HepG2 (cell line): ENCODE data around the gene TMEM231. TPM values are rescaled to one million over a fixed set of nuclear protein-coding genes. Genes with fewer than 3 reads are reported as not detected.

Source experiments
- E2F5 ChIP-seq: sonication (generic); formaldehyde crosslinking; conservative IDR thresholded peaks from 2 replicates; pipeline ENCODE4 v1.4.0; 2020; ENCODE audit warnings: missing genetic modification reagents
- GABPA ChIP-seq, 2 experiments: IDR thresholded peaks; 2 replicates each; pipeline ENCODE4 v1.6.1; 2011 to 2016; ENCODE audit warnings: low read depth in 2 of 2, low read length in 1 of 2, missing biosample characterization in 1 of 2, missing genetic modification characterization in 1 of 2
- HNRNPK ChIP-seq: fragments of 200-400 bp; formaldehyde crosslinking; IDR thresholded peaks from 2 replicates; pipeline ENCODE4 v1.6.1; 2018; ENCODE audit warnings: low read length, low read depth, moderate library complexity, mild to moderate bottlenecking; ENCODE audit not compliant: poor library complexity, severe bottlenecking
- HOXA5 ChIP-seq: sonication (generic); formaldehyde crosslinking; IDR thresholded peaks from 2 replicates; pipeline ENCODE4 v1.4.0; 2020; ENCODE audit warnings: missing genetic modification reagents
- KAT8 ChIP-seq: IDR thresholded peaks from 2 replicates; pipeline ENCODE4 v1.6.1; 2016; ENCODE audit warnings: missing genetic modification reagents, missing compliant biosample characterization
- KDM6A ChIP-seq: IDR thresholded peaks from 2 replicates; pipeline ENCODE4 v1.6.1; 2016; ENCODE audit warnings: low read depth
- MIER2 ChIP-seq: IDR thresholded peaks from 2 replicates; pipeline ENCODE4 v1.6.1; 2016; ENCODE audit warnings: missing biosample characterization, missing genetic modification reagents
- MXD1 ChIP-seq: sonication (generic); formaldehyde crosslinking; IDR thresholded peaks from 2 replicates; pipeline ENCODE4 v1.4.0; 2020; ENCODE audit warnings: mild to moderate bottlenecking, missing genetic modification reagents
- NCOR1 ChIP-seq: fragments of 200-600 bp; sonication (generic); IDR thresholded peaks from 2 replicates; pipeline ENCODE4 v1.7.0; 2017; ENCODE audit warnings: antibody characterized with exemption, low read length, borderline replicate concordance
- NFIC ChIP-seq: IDR thresholded peaks from 2 replicates; pipeline ENCODE4 v1.6.1; 2012; ENCODE audit warnings: mild to moderate bottlenecking, low read length, inconsistent platforms
- PAX8 ChIP-seq: sonication (generic); formaldehyde crosslinking; IDR thresholded peaks from 2 replicates; pipeline ENCODE4 v1.8.0; 2022; ENCODE audit warnings: mild to moderate bottlenecking, missing genetic modification reagents, borderline replicate concordance
- PBX2 ChIP-seq: IDR thresholded peaks from 2 replicates; pipeline ENCODE4 v1.6.1; 2016; ENCODE audit warnings: control low read depth
- SCMH1 ChIP-seq: sonication (generic); formaldehyde crosslinking; IDR thresholded peaks from 2 replicates; pipeline ENCODE4 v1.9.0; 2021; ENCODE audit warnings: missing genetic modification reagents, mild to moderate bottlenecking, borderline replicate concordance
- THYN1 ChIP-seq: sonication (generic); formaldehyde crosslinking; IDR thresholded peaks from 2 replicates; pipeline ENCODE4 v1.8.1; 2023; ENCODE audit warnings: low read depth, mild to moderate bottlenecking, moderate library complexity, missing genetic modification reagents, borderline replicate concordance
- ZBTB4 ChIP-seq: sonication (generic); formaldehyde crosslinking; IDR thresholded peaks from 2 replicates; pipeline ENCODE4 v1.4.0; 2020; ENCODE audit warnings: missing genetic modification reagents, mild to moderate bottlenecking, borderline replicate concordance
- ZBTB44 ChIP-seq: sonication (generic); formaldehyde crosslinking; IDR thresholded peaks from 2 replicates; pipeline ENCODE4 v1.4.0; 2020; ENCODE audit warnings: missing genetic modification reagents
- ZNF235 ChIP-seq: sonication (generic); formaldehyde crosslinking; IDR thresholded peaks from 2 replicates; pipeline ENCODE4 v1.8.1; 2023; ENCODE audit warnings: mild to moderate bottlenecking, missing genetic modification reagents, borderline replicate concordance
- ZNF549 ChIP-seq: sonication (generic); formaldehyde crosslinking; IDR thresholded peaks from 2 replicates; pipeline ENCODE4 v1.5.0; 2020; ENCODE audit warnings: missing genetic modification reagents
- ZNF552 ChIP-seq: sonication (generic); formaldehyde crosslinking; IDR thresholded peaks from 2 replicates; pipeline ENCODE4 v1.9.0; 2022; ENCODE audit warnings: missing genetic modification reagents, mild to moderate bottlenecking, borderline replicate concordance
- ZNF713 ChIP-seq: sonication (generic); formaldehyde crosslinking; IDR thresholded peaks from 2 replicates; pipeline ENCODE4 v1.4.0; 2020; ENCODE audit warnings: mild to moderate bottlenecking, missing genetic modification reagents
- ZNF839 ChIP-seq: sonication (generic); formaldehyde crosslinking; IDR thresholded peaks from 2 replicates; pipeline ENCODE4 v1.4.0; 2020; ENCODE audit warnings: missing genetic modification reagents, mild to moderate bottlenecking, borderline replicate concordance
- polyA plus RNA-seq, 8 experiments: library from polyadenylated mRNA; depleted of rRNA in 3 of 8; stranded (reverse) in 7 of 8; unstranded in 1 of 8; fragments of >200 nt; fragmentation: Illumina TruSeq in 4 of 8; extraction: Trizol in 4 of 8; gene quantifications; 2 replicates each; pipeline versions ENCODE4 v1.2.1 to v1.2.3, GENCODE V29; 2011 to 2016; ENCODE audit warnings: low read depth in 4 of 8, missing spikeins in 1 of 8, mixed read lengths in 1 of 8; ENCODE audit not compliant: insufficient read depth in 1 of 8
- total RNA-seq, 5 experiments: library from RNA; depleted of rRNA; stranded (reverse); fragments of >200 nt; fragmentation: Illumina TruSeq; extraction: Trizol; gene quantifications; 2 replicates each; pipeline ENCODE4 v1.2.3, GENCODE V29; 2016; ENCODE audit warnings: low read depth in 1 of 5

TMEM231 gene
- total and polyA plus RNA-seq, 2 of the 13 experiments (the other 11 are each of a cell fraction or from before 2014, with no cell fraction given): 3.5 to 7.4 TPM

GRCh38 chr16:75566040-75566757 is 10.1 kb upstream of the TMEM231 start, which contains the start of gene GABARAPL2 (continued):
- TF ChIP-seq E2F5: no peak
- TF ChIP-seq ZBTB4: no peak
- 0 out of 2 replicates have a peak, but pooled peaks have one; percentile 16 for TF ChIP-seq NCOR1
- no peak for TF ChIP-seq NFIC
- TF ChIP-seq ZNF552: no peak
- no peak for TF ChIP-seq THYN1
- no peak for TF ChIP-seq ZNF549 (CRISPR knock-in tag)
- TF ChIP-seq KDM6A: no peak
- TF ChIP-seq HNRNPK: peak; percentile 50
- TF ChIP-seq SCMH1 (CRISPR knock-in tag): no peak
- TF ChIP-seq GABPA (IDR thresholded peaks at IDR 0.05; ENCODE audit: low read depth, low read length): peak; percentile 87
- peak; percentile 88 for TF ChIP-seq GABPA (CRISPR knock-in tag; IDR thresholded peaks at IDR 0.05; ENCODE audit: low read depth)
- TF ChIP-seq ZBTB44 (CRISPR knock-in tag): 0 out of 2 replicates have a peak, but pooled peaks have one; percentile 24
- peak; percentile 84 for TF ChIP-seq KAT8 (CRISPR knock-in tag)
- peak; percentile 92 for TF ChIP-seq HOXA5
- TF ChIP-seq ZNF235 (CRISPR knock-in tag): 0 out of 2 replicates have a peak, but pooled peaks have one; percentile 31
- no peak; the same call in 1 of the 2 replicates for TF ChIP-seq ZNF839 (CRISPR knock-in tag)
- no peak for TF ChIP-seq PAX8 (CRISPR knock-in tag)
- TF ChIP-seq PBX2 (CRISPR knock-in tag): peak; percentile 32; the same call in 1 of the 2 replicates
- peak; percentile 41; the same call in 1 of the 2 replicates for TF ChIP-seq MXD1 (CRISPR knock-in tag)
- TF ChIP-seq MIER2 (CRISPR knock-in tag): 0 out of 2 replicates have a peak, but pooled peaks have one; percentile 31
- TF ChIP-seq ZNF713: no peak
